Measurements from ENCODE around the gene CFAP68. TPM values are rescaled to one million over a fixed set of nuclear protein-coding genes. Genes with fewer than 3 reads are reported as not detected.

The CFAP68 gene
- total RNA-seq, 6 experiments from 2014 or later: 10.6 to 22.9 (median 15.7) TPM

DNA sequence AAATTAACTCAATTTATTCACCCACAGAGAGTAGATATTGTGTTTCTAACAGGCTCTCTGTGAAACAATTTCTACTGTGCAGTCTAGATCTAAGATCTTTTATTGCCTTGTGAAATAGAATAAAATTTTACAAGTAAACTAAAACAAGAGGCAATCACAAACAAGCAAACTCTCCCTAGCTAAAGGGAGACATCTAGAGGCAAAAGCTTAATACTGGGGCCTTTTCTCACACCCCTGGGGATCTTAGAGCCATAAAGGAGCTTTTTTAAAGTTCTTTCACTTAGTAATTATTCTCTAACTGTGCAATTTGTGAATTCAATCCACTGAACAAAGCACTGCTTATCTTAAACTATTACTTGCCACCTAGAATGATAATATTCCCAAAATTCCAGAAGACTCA is 27.7 kb upstream of the CFAP68 start:
- H3K36me3 ChIP-seq: peaks cover 0 to 29% (median 4%) of the 10 kb centered on the region in 4 donors
- H3K9me3 ChIP-seq: no peaks in the 10 kb centered on the region
- ATAC-seq (peak; percentile 73 to 90 (median 86)), DNase-seq (no peak)
- intact Hi-C loops (cut with DNase I): no loop called here
- TF ChIP-seq POLR2A (IDR thresholded peaks at IDR 0.05): no peak
- TF ChIP-seq, protein P1, sequence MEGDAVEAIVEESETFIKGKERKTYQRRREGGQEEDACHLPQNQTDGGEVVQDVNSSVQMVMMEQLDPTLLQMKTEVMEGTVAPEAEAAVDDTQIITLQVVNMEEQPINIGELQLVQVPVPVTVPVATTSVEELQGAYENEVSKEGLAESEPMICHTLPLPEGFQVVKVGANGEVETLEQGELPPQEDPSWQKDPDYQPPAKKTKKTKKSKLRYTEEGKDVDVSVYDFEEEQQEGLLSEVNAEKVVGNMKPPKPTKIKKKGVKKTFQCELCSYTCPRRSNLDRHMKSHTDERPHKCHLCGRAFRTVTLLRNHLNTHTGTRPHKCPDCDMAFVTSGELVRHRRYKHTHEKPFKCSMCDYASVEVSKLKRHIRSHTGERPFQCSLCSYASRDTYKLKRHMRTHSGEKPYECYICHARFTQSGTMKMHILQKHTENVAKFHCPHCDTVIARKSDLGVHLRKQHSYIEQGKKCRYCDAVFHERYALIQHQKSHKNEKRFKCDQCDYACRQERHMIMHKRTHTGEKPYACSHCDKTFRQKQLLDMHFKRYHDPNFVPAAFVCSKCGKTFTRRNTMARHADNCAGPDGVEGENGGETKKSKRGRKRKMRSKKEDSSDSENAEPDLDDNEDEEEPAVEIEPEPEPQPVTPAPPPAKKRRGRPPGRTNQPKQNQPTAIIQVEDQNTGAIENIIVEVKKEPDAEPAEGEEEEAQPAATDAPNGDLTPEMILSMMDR (IDR thresholded peaks at IDR 0.05): peak; percentile 23 to 66 (median 58)
- no peaks in the 10 kb centered on the region for H3K27me3 ChIP-seq
- H3K27ac ChIP-seq: peak overlapping the region in 1 of 3 donors; percentile 27
- peaks cover 0 to 9% (median 0%) of the 10 kb centered on the region in 4 donors for H3K4me1 ChIP-seq
- no peak overlapping the region for H3K4me3 ChIP-seq

DNA sequence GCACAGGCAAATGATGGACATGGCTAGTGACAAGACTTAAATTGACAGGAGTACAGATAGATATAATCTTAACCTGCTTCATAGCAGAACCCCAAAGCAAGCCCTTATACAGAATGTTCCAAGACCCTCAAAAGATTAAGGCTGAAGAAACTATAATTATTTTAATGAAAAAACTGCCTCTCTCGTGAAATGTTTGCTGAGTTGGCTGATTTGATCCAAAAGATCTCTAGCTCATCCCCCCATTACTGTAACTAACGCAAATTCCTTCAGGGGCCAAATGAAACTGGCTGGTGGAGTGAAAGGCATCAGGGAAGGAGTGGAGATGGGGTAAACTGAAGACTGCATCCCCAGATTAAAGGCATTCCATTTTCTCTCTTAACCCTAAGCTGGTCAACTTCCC is 27.2 kb upstream of the CFAP68 start:
- H3K4me3 ChIP-seq: no peak overlapping the region
- intact Hi-C loops (cut with DNase I): no loop called here
- H3K4me1 ChIP-seq: peaks cover 0 to 9% (median 0%) of the 10 kb centered on the region in 4 donors
- TF ChIP-seq, protein P1 (IDR thresholded peaks at IDR 0.05): no peak
- TF ChIP-seq POLR2A (IDR thresholded peaks at IDR 0.05): no peak
- H3K36me3 ChIP-seq: peaks cover 0 to 26% (median 5%) of the 10 kb centered on the region in 4 donors
- no peaks in the 10 kb centered on the region for H3K9me3 ChIP-seq
- ATAC-seq (no peak), DNase-seq (no peak)
- H3K27me3 ChIP-seq: no peaks in the 10 kb centered on the region
- WGBS (ENCODE audit: insufficient coverage, low coverage, low lambda C conversion rate, missing lambda C conversion rate): 58% methylated on average over 2 of the region's 2 CpGs
- no peak overlapping the region for H3K27ac ChIP-seq

DNA sequence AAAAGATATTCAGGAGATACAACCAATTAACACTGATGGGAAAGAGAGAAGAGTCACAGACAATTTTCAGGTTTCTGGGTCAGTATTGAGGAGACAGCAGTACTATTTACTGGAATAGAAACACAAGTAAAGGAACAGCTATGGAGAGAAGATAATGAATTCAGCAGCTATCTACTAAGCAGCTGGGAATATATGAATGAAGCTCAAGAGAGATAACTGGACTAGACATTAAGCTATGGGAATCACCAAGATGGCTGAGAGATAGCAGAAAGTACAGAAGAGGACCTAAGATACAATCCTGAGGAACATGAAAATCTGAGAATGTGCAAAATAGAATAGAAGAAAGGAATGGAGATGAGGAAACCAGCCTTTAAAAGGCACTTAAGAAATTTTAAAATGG is 23.8 kb upstream of the CFAP68 start:
- H3K27ac ChIP-seq: no peak overlapping the region
- H3K36me3 ChIP-seq: peaks cover 0 to 13% (median 6%) of the 10 kb centered on the region in 4 donors
- intact Hi-C loops (cut with DNase I): no loop called here
- no peaks in the 10 kb centered on the region for H3K27me3 ChIP-seq
- no peak overlapping the region for H3K4me3 ChIP-seq
- no peaks in the 10 kb centered on the region for H3K9me3 ChIP-seq
- DNase-seq (no peak), ATAC-seq (no peak)
- no peak for TF ChIP-seq POLR2A (IDR thresholded peaks at IDR 0.05)
- TF ChIP-seq, protein P1 (IDR thresholded peaks at IDR 0.05): no peak
- H3K4me1 ChIP-seq: peaks cover 0 to 16% (median 5%) of the 10 kb centered on the region in 4 donors

DNA sequence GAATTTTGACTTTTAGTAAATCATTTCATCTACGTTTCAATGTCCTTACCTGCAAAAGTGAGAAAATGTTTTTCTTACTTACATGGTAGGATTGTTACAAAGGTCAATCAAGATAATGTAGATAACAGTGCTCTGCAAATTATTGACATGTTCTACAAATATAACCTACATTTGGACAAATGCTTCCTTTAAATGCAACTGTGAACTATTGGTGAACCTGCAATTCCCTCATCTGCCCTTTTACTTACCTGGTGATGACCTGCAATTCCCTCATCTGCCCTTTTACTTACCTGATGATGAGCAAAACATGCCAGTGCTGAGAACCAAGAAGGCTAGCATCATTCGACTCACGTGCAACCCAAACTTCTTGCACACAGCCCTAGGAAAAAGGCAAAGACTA is 19.1 kb upstream of the CFAP68 start:
- H3K27ac ChIP-seq: peak overlapping the region in 1 of 3 donors; percentile 64
- peaks cover 0 to 8% (median 5%) of the 10 kb centered on the region in 4 donors for H3K36me3 ChIP-seq
- ATAC-seq (peak; percentile 91 to 94 (median 92)), DNase-seq (no peak)
- no peaks in the 10 kb centered on the region for H3K27me3 ChIP-seq
- H3K4me1 ChIP-seq: peaks cover 0 to 18% (median 6%) of the 10 kb centered on the region in 4 donors
- no peak overlapping the region for H3K4me3 ChIP-seq
- intact Hi-C loops (cut with DNase I): no loop called here
- WGBS (ENCODE audit: insufficient coverage, low coverage, low lambda C conversion rate, missing lambda C conversion rate): 23% methylated on average over 3 of the region's 3 CpGs
- no peaks in the 10 kb centered on the region for H3K9me3 ChIP-seq
- TF ChIP-seq POLR2A (IDR thresholded peaks at IDR 0.05): no peak
- TF ChIP-seq, protein P1 (IDR thresholded peaks at IDR 0.05): no peak

DNA sequence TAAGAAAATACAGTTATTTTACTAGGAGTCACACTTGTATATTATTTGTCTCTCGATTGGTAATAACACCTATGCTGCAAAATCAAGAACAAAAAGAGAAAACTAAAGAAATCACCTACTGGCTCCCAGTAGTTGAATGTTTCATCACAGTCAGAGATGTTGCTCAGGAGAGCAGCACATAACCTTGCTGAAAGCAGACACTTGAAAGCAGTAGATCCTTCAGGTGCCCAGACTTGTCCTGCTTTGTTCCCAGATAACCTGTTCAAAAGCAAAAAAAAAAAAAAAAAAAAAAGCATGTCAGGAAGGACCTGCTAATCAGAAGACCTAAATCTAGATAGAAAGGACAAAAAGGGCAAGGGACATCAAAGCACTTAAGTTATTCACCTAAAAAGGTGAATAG is 9.2 kb upstream of the CFAP68 start:
- intact Hi-C loops (cut with DNase I): no loop called here
- ATAC-seq (no peak), DNase-seq (no peak)
- H3K27me3 ChIP-seq: no peaks in the 10 kb centered on the region
- TF ChIP-seq POLR2A (IDR thresholded peaks at IDR 0.05): no peak
- TF ChIP-seq, protein P1 (IDR thresholded peaks at IDR 0.05): no peak
- H3K4me1 ChIP-seq: peaks cover 0 to 16% (median 4%) of the 10 kb centered on the region in 4 donors
- peaks cover 0 to 35% (median 7%) of the 10 kb centered on the region in 4 donors for H3K36me3 ChIP-seq
- H3K4me3 ChIP-seq: peak overlapping the region in 2 of 3 donors; percentile 83 to 98
- no peak overlapping the region for H3K27ac ChIP-seq
- no peaks in the 10 kb centered on the region for H3K9me3 ChIP-seq
- 87% methylated on average over 1 of the region's 1 CpG for WGBS (ENCODE audit: insufficient coverage, low coverage, low lambda C conversion rate, missing lambda C conversion rate)
